H9 (cell line): Measurements from ENCODE around the gene KRTAP1-5. TPM values are rescaled to one million over a fixed set of nuclear protein-coding genes. Genes with fewer than 3 reads are reported as not detected.

Experiments
- DNase-seq: peaks from one replicate; pipeline ENCODE4 v3.0.0-alpha.2; 2017
- H2AFZ ChIP-seq: one replicate; pipeline ENCODE4 v1.6.1; 2013; ENCODE audit warnings: mild to moderate bottlenecking, low read length, control low read depth, moderate library complexity
- H2AK5ac ChIP-seq: 2 replicates; pipeline ENCODE4 v1.6.1; 2013; ENCODE audit warnings: low read length, control low read depth, mixed read lengths; ENCODE audit not compliant: insufficient read length
- H2BK120ac ChIP-seq: one replicate; pipeline ENCODE4 v1.6.1; 2013; ENCODE audit warnings: low read depth, mild to moderate bottlenecking, low read length, control low read depth, inconsistent platforms; ENCODE audit not compliant: poor library complexity, severe bottlenecking
- H2BK12ac ChIP-seq: 2 replicates; pipeline ENCODE4 v1.6.1; 2013; ENCODE audit warnings: low read length, control low read depth, mixed read lengths, low read depth; ENCODE audit not compliant: insufficient read length
- H2BK15ac ChIP-seq: 2 replicates; pipeline ENCODE4 v1.6.1; 2013; ENCODE audit warnings: low read depth, low read length, control low read depth
- H2BK20ac ChIP-seq: one replicate; pipeline ENCODE4 v1.6.1; 2013; ENCODE audit warnings: low read depth, mild to moderate bottlenecking, low read length, control low read depth, inconsistent platforms; ENCODE audit not compliant: poor library complexity, severe bottlenecking
- H2BK5ac ChIP-seq: 2 replicates; pipeline ENCODE4 v1.6.1; 2013; ENCODE audit warnings: low read length, control low read depth, mixed read lengths; ENCODE audit not compliant: insufficient read length
- H3K14ac ChIP-seq: 2 replicates; pipeline ENCODE4 v1.6.1; 2013; ENCODE audit warnings: low read length, control low read depth; ENCODE audit not compliant: insufficient read depth
- H3K18ac ChIP-seq: 2 replicates; pipeline ENCODE4 v1.6.1; 2013; ENCODE audit warnings: low read depth, mild to moderate bottlenecking, mixed read lengths, low read length, control low read depth; ENCODE audit not compliant: insufficient read length
- H3K23ac ChIP-seq: 2 replicates; pipeline ENCODE4 v1.6.1; 2013; ENCODE audit warnings: low read length, control low read depth, mixed read lengths, low read depth; ENCODE audit not compliant: insufficient read length
- H3K23me2 ChIP-seq: 2 replicates; pipeline ENCODE4 v1.6.1; 2013; ENCODE audit warnings: low read depth, mild to moderate bottlenecking, mixed read lengths, low read length, control low read depth; ENCODE audit not compliant: insufficient read length, poor library complexity, severe bottlenecking
- H3K27ac ChIP-seq: 2 replicates; pipeline ENCODE4 v1.5.1; 2013; ENCODE audit warnings: low read length, control low read depth, mixed read lengths, low read depth; ENCODE audit not compliant: insufficient read length
- H3K27me3 ChIP-seq: 2 replicates; pipeline ENCODE4 v1.6.1; 2013; ENCODE audit warnings: low read length, control low read depth, inconsistent platforms; ENCODE audit not compliant: insufficient read depth
- H3K4ac ChIP-seq: 2 replicates; pipeline ENCODE4 v1.6.1; 2013; ENCODE audit warnings: low read depth, mild to moderate bottlenecking, control low read depth, inconsistent platforms, low read length, moderate library complexity
- H3K4me1 ChIP-seq: 2 replicates; pipeline ENCODE4 v1.6.1; 2013; ENCODE audit warnings: low read length, control low read depth, inconsistent platforms; ENCODE audit not compliant: insufficient read depth
- H3K4me2 ChIP-seq: 2 replicates; pipeline ENCODE4 v1.6.1; 2013; ENCODE audit warnings: low read length, control low read depth, mixed read lengths; ENCODE audit not compliant: insufficient read length, insufficient read depth
- H3K56ac ChIP-seq: 2 replicates; pipeline ENCODE4 v1.6.1; 2013; ENCODE audit warnings: low read depth, mild to moderate bottlenecking, mixed read lengths, low read length, control low read depth; ENCODE audit not compliant: insufficient read length
- H3K79me1 ChIP-seq: 2 replicates; pipeline ENCODE4 v1.6.1; 2013; ENCODE audit warnings: low read depth, mild to moderate bottlenecking, moderate library complexity, low read length, control low read depth, inconsistent platforms; ENCODE audit not compliant: insufficient read depth, poor library complexity, severe bottlenecking
- H3K79me2 ChIP-seq: 2 replicates; pipeline ENCODE4 v1.6.1; 2013; ENCODE audit warnings: low read length, control low read depth, inconsistent platforms; ENCODE audit not compliant: insufficient read depth
- H3K9ac ChIP-seq: 2 replicates; pipeline ENCODE4 v1.6.1; 2013; ENCODE audit warnings: low read length, control low read depth, mixed read lengths; ENCODE audit not compliant: insufficient read length; ENCODE audit errors: extremely low read depth
- H3K9me3 ChIP-seq: one replicate; pipeline ENCODE4 v1.6.1; 2013; ENCODE audit warnings: low read depth, low read length, inconsistent platforms; ENCODE audit not compliant: control insufficient read depth
- H3T11ph ChIP-seq: one replicate; pipeline ENCODE4 v1.6.1; 2013; ENCODE audit warnings: mild to moderate bottlenecking, low read length, control low read depth, inconsistent platforms
- H4K20me1 ChIP-seq: one replicate; pipeline ENCODE4 v1.6.1; 2013; ENCODE audit not compliant: control insufficient read depth, insufficient read length, insufficient read depth
- H4K5ac ChIP-seq: 2 replicates; pipeline ENCODE4 v1.6.1; 2013; ENCODE audit warnings: low read depth, mild to moderate bottlenecking, mixed read lengths, low read length, control low read depth; ENCODE audit not compliant: insufficient read length
- H4K8ac ChIP-seq: replicated peaks from 2 replicates; pipeline ENCODE4 v1.6.1; 2013; ENCODE audit warnings: low read length, control low read depth, mixed read lengths, low read depth; ENCODE audit not compliant: insufficient read length
- H4K91ac ChIP-seq: 2 replicates; pipeline ENCODE4 v1.6.1; 2013; ENCODE audit warnings: low read depth, mild to moderate bottlenecking, moderate library complexity, mixed read lengths, low read length, control low read depth; ENCODE audit not compliant: insufficient read length
- H3K27ac Mint-ChIP-seq, 3 experiments: 2 replicates in 2 of 3; 3 replicates in 1 of 3; pipeline ENCODE4 v1.8.0; 2020 to 2021; ENCODE audit warnings: mixed read lengths in 3 of 3, mild to moderate bottlenecking in 1 of 3, moderate library complexity in 1 of 3
- H3K27me3 Mint-ChIP-seq: 2 replicates; pipeline ENCODE4 v1.8.0; 2021; ENCODE audit warnings: low read depth, mild to moderate bottlenecking, moderate library complexity, mixed read lengths
- H3K36me3 Mint-ChIP-seq, 3 experiments: 2 replicates in 2 of 3; 3 replicates in 1 of 3; pipeline ENCODE4 v1.8.0; 2020 to 2021; ENCODE audit warnings: low read depth in 3 of 3, mixed read lengths in 3 of 3; ENCODE audit not compliant: insufficient read depth in 1 of 3
- H3K4me1 Mint-ChIP-seq, 2 experiments: 2 replicates each; pipeline ENCODE4 v1.8.0; 2020; ENCODE audit warnings: mixed read lengths in 2 of 2
- H3K4me3 Mint-ChIP-seq, 2 experiments: 2 replicates in 1 of 2; 3 replicates in 1 of 2; pipeline ENCODE4 v1.8.0; 2020 to 2021; ENCODE audit warnings: mild to moderate bottlenecking in 2 of 2, mixed read lengths in 2 of 2, moderate library complexity in 1 of 2
- H3K9me3 Mint-ChIP-seq, 2 experiments: 2 replicates in 1 of 2; 3 replicates in 1 of 2; pipeline ENCODE4 v1.8.0; 2020; ENCODE audit warnings: mild to moderate bottlenecking in 2 of 2, mixed read lengths in 2 of 2, moderate library complexity in 1 of 2
- WGBS: extraction: QIAGEN DNeasy Blood & Tissue Kit; methylation state at CpG from one replicate; pipeline ENCODE4 v1.1.7; 2013; ENCODE audit warnings: missing lambda C conversion rate, low lambda C conversion rate, mixed read lengths; ENCODE audit not compliant: insufficient read length; ENCODE audit errors: extremely low coverage; 5-methylcytosine and 5-hydroxymethylcytosine counted together
- total RNA-seq: library from RNA; stranded (reverse); gene quantifications from 2 replicates; pipeline ENCODE4 v1.2.1, GENCODE V29; 2021
- TF ChIP-seq, protein P1 (sequence below): fragments of 200-600 bp; sonication (generic); conservative IDR thresholded peaks from 3 replicates; pipeline ENCODE4 v1.8.0; 2021; ENCODE audit warnings: antibody characterized with exemption, mild to moderate bottlenecking

Gene KRTAP1-5
- total RNA-seq, 1 experiment from 2014 or later = not detected

DNA sequence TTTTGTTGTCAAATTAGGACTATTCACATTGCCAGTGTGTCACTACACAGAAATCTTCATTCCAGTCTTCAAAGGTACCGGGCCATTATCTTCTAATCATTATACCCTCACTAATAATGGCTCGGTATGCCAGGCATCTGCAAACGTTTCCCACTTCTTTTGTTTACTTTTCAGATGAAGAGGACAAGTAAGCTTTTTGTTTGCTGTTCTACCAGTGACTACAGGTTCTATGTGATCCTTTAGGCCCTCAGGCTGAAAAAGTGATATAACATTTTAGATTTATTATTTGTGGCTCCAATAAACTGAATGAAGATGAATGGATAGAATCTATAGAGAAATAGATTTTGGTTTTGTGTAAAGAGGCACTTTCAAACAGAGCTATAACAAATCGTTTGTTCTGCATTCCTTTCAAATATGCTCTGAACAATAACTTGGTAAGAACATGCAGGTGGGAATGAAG, 17.7 kb downstream of the KRTAP1-5 start:
- no peak overlapping the region for H3K23ac ChIP-seq
- no peak overlapping the region for H2BK120ac ChIP-seq
- no peak for DNase-seq
- H2AK5ac ChIP-seq = no peak overlapping the region
- H2BK5ac ChIP-seq = no peak overlapping the region
- H3T11ph ChIP-seq = no peak overlapping the region
- WGBS = no CpG with 5 or more reads among the region's 4 CpGs
- no peak overlapping the region for H4K91ac ChIP-seq
- H3K27ac Mint-ChIP-seq = no peak overlapping the region
- no peak overlapping the region for H3K4me2 ChIP-seq
- no peaks in the 10 kb centered on the region for H3K79me2 ChIP-seq
- H3K27me3 Mint-ChIP-seq = no peaks in the 10 kb centered on the region
- no peak overlapping the region for H3K56ac ChIP-seq
- no peaks in the 10 kb centered on the region for H3K23me2 ChIP-seq
- H3K9me3 ChIP-seq = no peaks in the 10 kb centered on the region
- no peaks in the 10 kb centered on the region for H4K20me1 ChIP-seq
- no peak overlapping the region for H2BK12ac ChIP-seq
- no peak overlapping the region for H3K4ac ChIP-seq
- no peak overlapping the region for H4K5ac ChIP-seq
- H3K4me3 Mint-ChIP-seq = no peak overlapping the region
- H3K79me1 ChIP-seq = no peaks in the 10 kb centered on the region
- H3K27me3 ChIP-seq = no peaks in the 10 kb centered on the region
- H3K36me3 Mint-ChIP-seq = no peaks in the 10 kb centered on the region
- H3K18ac ChIP-seq = no peak overlapping the region
- TF ChIP-seq, protein P1, sequence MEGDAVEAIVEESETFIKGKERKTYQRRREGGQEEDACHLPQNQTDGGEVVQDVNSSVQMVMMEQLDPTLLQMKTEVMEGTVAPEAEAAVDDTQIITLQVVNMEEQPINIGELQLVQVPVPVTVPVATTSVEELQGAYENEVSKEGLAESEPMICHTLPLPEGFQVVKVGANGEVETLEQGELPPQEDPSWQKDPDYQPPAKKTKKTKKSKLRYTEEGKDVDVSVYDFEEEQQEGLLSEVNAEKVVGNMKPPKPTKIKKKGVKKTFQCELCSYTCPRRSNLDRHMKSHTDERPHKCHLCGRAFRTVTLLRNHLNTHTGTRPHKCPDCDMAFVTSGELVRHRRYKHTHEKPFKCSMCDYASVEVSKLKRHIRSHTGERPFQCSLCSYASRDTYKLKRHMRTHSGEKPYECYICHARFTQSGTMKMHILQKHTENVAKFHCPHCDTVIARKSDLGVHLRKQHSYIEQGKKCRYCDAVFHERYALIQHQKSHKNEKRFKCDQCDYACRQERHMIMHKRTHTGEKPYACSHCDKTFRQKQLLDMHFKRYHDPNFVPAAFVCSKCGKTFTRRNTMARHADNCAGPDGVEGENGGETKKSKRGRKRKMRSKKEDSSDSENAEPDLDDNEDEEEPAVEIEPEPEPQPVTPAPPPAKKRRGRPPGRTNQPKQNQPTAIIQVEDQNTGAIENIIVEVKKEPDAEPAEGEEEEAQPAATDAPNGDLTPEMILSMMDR = no peak
- no peak overlapping the region for H3K14ac ChIP-seq
- H3K9me3 Mint-ChIP-seq = no peaks in the 10 kb centered on the region
- no peak overlapping the region for H4K8ac ChIP-seq
- H2BK15ac ChIP-seq = no peak overlapping the region
- no peak overlapping the region for H2AFZ ChIP-seq
- no peak overlapping the region for H3K9ac ChIP-seq
- H2BK20ac ChIP-seq = no peak overlapping the region
- no peak overlapping the region for H3K27ac ChIP-seq
- H3K4me1 ChIP-seq = no peaks in the 10 kb centered on the region; the same call in 1 of the 2 replicates
- H3K4me1 Mint-ChIP-seq = peaks cover 17 to 19% of the 10 kb centered on the region in 2 experiments
